ENCODE measurements around the gene ATP6V1G1.

DNA sequence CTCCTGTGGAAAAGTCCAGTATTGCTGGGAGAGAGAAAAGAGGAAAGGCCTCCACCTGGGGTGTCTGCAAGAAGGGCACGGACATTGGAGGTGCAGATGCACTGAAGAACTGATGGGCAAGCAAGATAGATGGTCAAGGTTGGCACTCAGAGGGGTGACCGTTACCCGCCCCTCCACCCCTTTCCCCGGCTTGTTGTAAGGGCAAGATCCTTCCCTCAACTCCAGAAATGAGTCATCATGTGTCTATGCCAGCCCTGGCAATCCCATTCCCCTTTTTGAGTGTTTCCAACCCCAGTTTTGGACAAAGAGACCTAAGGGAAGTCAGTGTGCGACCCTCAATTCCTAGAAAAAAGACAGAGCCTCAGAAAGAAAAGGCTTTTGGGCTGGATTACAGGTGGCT, 34.9 kb upstream of the ATP6V1G1 start:
- TF ChIP-seq YY1 (IDR thresholded peaks at IDR 0.05; ENCODE audit: insufficient read depth, insufficient read length) (no peak), SUZ12 (IDR thresholded peaks at IDR 0.05; ENCODE audit: extremely low read depth, insufficient read depth, insufficient read length) (no peak), ZNF274 (IDR thresholded peaks at IDR 0.05; ENCODE audit: low read depth, low read length) (no peak)
